Activated CD8-positive, alpha-beta memory T cell treated with anti-CD3 and anti-CD28 coated beads for 36 hours (primary cell): ENCODE results near the gene CNIH1. TPM values are rescaled to one million over a fixed set of nuclear protein-coding genes. Genes with fewer than 3 reads are reported as not detected.
"Not testable (repeated sequence)": the region's sequence is repeated elsewhere in the genome, so short reads cannot be mapped to it uniquely, and the experiment has no call there.

Source experiments
- CTCF ChIA-PET: fragments of 350-600 bp; sonication (Branson Sonifier 250); formaldehyde crosslinking; loops from one replicate; lab custom pipeline; 2021; ENCODE audit warnings: antibody characterized with exemption; lab: Charles Lee
- POLR2A ChIA-PET: fragments of 350-600 bp; sonication (Branson Sonifier 250); formaldehyde crosslinking; loops from one replicate; lab custom pipeline; 2021; ENCODE audit warnings: antibody characterized with exemption; lab: Charles Lee
- total RNA-seq, 2 experiments: library from RNA; stranded (reverse); gene quantifications; one replicate each; pipeline ENCODE4 v1.2.3, GENCODE V29; 2021

CNIH1 gene
- total RNA-seq, 2 experiments from 2014 or later = 106 to 109 TPM

GRCh38 chr14:54474232-54474793 lies 33.1 kb upstream of the CNIH1 start:
- CTCF ChIA-PET = no interaction called here

GRCh38 chr14:54472315-54472714 lies 31.1 kb upstream of the CNIH1 start:
- ChIA-PET POLR2A (no interaction called here), CTCF (no interaction called here)

More at GRCh38 chr14:54474232-54474793, 33.1 kb upstream of the CNIH1 start:
- POLR2A ChIA-PET = no interaction called here

GRCh38 chr14:54471641-54472040 lies 30.5 kb upstream of the CNIH1 start:
- POLR2A ChIA-PET = no interaction called here
- CTCF ChIA-PET = no interaction called here

GRCh38 chr14:54470701-54471100 lies 29.5 kb upstream of the CNIH1 start:
- ChIA-PET CTCF (no interaction called here), POLR2A (no interaction called here)

GRCh38 chr14:54467280-54467679 lies 26.1 kb upstream of the CNIH1 start:
- CTCF ChIA-PET = no interaction called here

GRCh38 chr14:54465654-54466053 lies 24.5 kb upstream of the CNIH1 start:
- CTCF ChIA-PET = no interaction called here

More at GRCh38 chr14:54467280-54467679, 26.1 kb upstream of the CNIH1 start:
- POLR2A ChIA-PET = no interaction called here

GRCh38 chr14:54462048-54462447 lies 20.9 kb upstream of the CNIH1 start:
- ChIA-PET POLR2A (no interaction called here), CTCF (no interaction called here)

More at GRCh38 chr14:54465654-54466053, 24.5 kb upstream of the CNIH1 start:
- POLR2A ChIA-PET = no interaction called here

- ChIA-PET CTCF (no interaction called here), POLR2A (interaction anchor here (0.7 kb wide), 1 partner anchor 452 kb away, joined by 3 read pairs; no protein-coding TSS in a partner anchor)
These were observed 17.9 kb upstream of the CNIH1 start for GRCh38 chr14:54459106-54459505.

- POLR2A ChIA-PET = interaction anchor here (0.7 kb wide), 1 partner anchor 452 kb away, joined by 3 read pairs; no protein-coding TSS in a partner anchor
- CTCF ChIA-PET = not testable (repeated sequence)
These were observed 17.4 kb upstream of the CNIH1 start for GRCh38 chr14:54458536-54458935.

GRCh38 chr14:54457609-54457996 lies 16.4 kb upstream of the CNIH1 start:
- ChIA-PET CTCF (interaction anchor here (0.7 kb wide), 1 partner anchor 106 kb away, joined by 3 read pairs; no protein-coding TSS in a partner anchor), POLR2A (no interaction called here)

- ChIA-PET POLR2A (interaction anchor here (0.7 kb wide), 1 partner anchor 167 kb away, joined by 4 read pairs; no protein-coding TSS in a partner anchor), CTCF (interaction anchor here (0.7 to 1.2 kb wide), 2 partner anchors 15 to 107 kb away, joined by 3 read pairs; no protein-coding TSS in a partner anchor)
These were observed 15.8 kb upstream of the CNIH1 start for GRCh38 chr14:54456820-54457608.

- POLR2A ChIA-PET = interaction anchor here (0.6 kb wide), 1 partner anchor 34 kb away, joined by 9 read pairs; no protein-coding TSS in a partner anchor
- CTCF ChIA-PET = interaction anchor here (1.2 kb wide), 1 partner anchor 13 kb away, joined by 3 read pairs; no protein-coding TSS in a partner anchor
These were observed 14.2 kb upstream of the CNIH1 start for GRCh38 chr14:54455363-54455762.

- CTCF ChIA-PET, POLR2A ChIA-PET: not testable (repeated sequence)
These were observed 12.8 kb upstream of the CNIH1 start for GRCh38 chr14:54453990-54454389.

- ChIA-PET CTCF (no interaction called here), POLR2A (no interaction called here)
These were observed 12.1 kb upstream of the CNIH1 start for GRCh38 chr14:54453252-54453651.

GRCh38 chr14:54451961-54452360 lies 10.8 kb upstream of the CNIH1 start:
- CTCF ChIA-PET = no interaction called here
- POLR2A ChIA-PET = no interaction called here

GRCh38 chr14:54451121-54451601 lies 10.0 kb upstream of the CNIH1 start:
- CTCF ChIA-PET = no interaction called here

GRCh38 chr14:54450535-54450934 lies 9.4 kb upstream of the CNIH1 start:
- ChIA-PET POLR2A (no interaction called here), CTCF (no interaction called here)

More at GRCh38 chr14:54451121-54451601, 10.0 kb upstream of the CNIH1 start:
- POLR2A ChIA-PET = no interaction called here

- POLR2A ChIA-PET = interaction anchor here (0.7 kb wide), 1 partner anchor 19 kb away, joined by 6 read pairs; no protein-coding TSS in a partner anchor
- CTCF ChIA-PET = no interaction called here
These were observed 6.1 kb upstream of the CNIH1 start for GRCh38 chr14:54447231-54447692.

- CTCF ChIA-PET = no interaction called here
- POLR2A ChIA-PET = no interaction called here
These were observed 5.1 kb upstream of the CNIH1 start for GRCh38 chr14:54446161-54446693.

GRCh38 chr14:54444681-54445080 lies 3.5 kb upstream of the CNIH1 start:
- CTCF ChIA-PET = interaction anchor here (0.5 kb wide), 1 partner anchor 74 kb away, joined by 3 read pairs; no protein-coding TSS in a partner anchor
- POLR2A ChIA-PET = no interaction called here
